Parathyroid adenoma (tissue), 2 donors: Measurements from ENCODE around the gene SMARCA2.

Experiments
- H2AFZ ChIP-seq: fragments of 300-600 bp; sonication (generic); one replicate; pipeline ENCODE4 v1.7.0; 2017; ENCODE audit warnings: antibody characterized with exemption, mild to moderate bottlenecking
- H3K27ac ChIP-seq: fragments of 300-600 bp; sonication (generic); one replicate; pipeline ENCODE4 v1.7.0; 2017
- H3K27me3 ChIP-seq: fragments of 300-600 bp; sonication (generic); one replicate; pipeline ENCODE4 v1.7.0; 2017; ENCODE audit warnings: low read length; ENCODE audit not compliant: control insufficient read depth, insufficient read depth
- H3K36me3 ChIP-seq: fragments of 300-600 bp; sonication (generic); one replicate; pipeline ENCODE4 v1.7.0; 2017; ENCODE audit warnings: low read length; ENCODE audit not compliant: control insufficient read depth, insufficient read depth
- H3K4me1 ChIP-seq: fragments of 300-600 bp; sonication (generic); one replicate; pipeline ENCODE4 v1.7.0; 2017; ENCODE audit warnings: control low read depth
- H3K4me2 ChIP-seq: fragments of 300-600 bp; sonication (generic); one replicate; pipeline ENCODE4 v1.7.0; 2017; ENCODE audit warnings: low read length
- H3K4me3 ChIP-seq: fragments of 300-600 bp; sonication (generic); one replicate; pipeline ENCODE4 v1.7.0; 2017; ENCODE audit warnings: low read depth, low read length
- H3K79me2 ChIP-seq: fragments of 300-600 bp; sonication (generic); one replicate; pipeline ENCODE4 v1.7.0; 2017; ENCODE audit warnings: control low read depth
- H3K9ac ChIP-seq: fragments of 300-600 bp; sonication (generic); one replicate; pipeline ENCODE4 v1.7.0; 2017; ENCODE audit warnings: mild to moderate bottlenecking
- H3K9me3 ChIP-seq: fragments of 300-600 bp; sonication (generic); one replicate; pipeline ENCODE4 v1.7.0; 2017; ENCODE audit warnings: low read length; ENCODE audit not compliant: control insufficient read depth
- CTCF ChIP-seq: fragments of 300-600 bp; sonication (generic); IDR thresholded peaks from one replicate; pipeline ENCODE4 v1.7.0; 2017; ENCODE audit warnings: antibody characterized with exemption, mild to moderate bottlenecking
- donor health status: primary hyperparathyroidism.

The SMARCA2 gene

GRCh38 chr9:2231101-2231500 lies 216.0 kb downstream of the SMARCA2 start:
- Histone ChIP-seq H3K4me2 (no peak overlapping the region), H3K4me1 (no peaks in the 10 kb centered on the region), H3K9ac (no peak overlapping the region), H3K9me3 (no peaks in the 10 kb centered on the region), H3K27me3 (no peaks in the 10 kb centered on the region), H3K4me3 (no peak overlapping the region), H3K27ac (no peak overlapping the region), H3K36me3 (no peaks in the 10 kb centered on the region), H2AFZ (no peak overlapping the region), H3K79me2 (no peaks in the 10 kb centered on the region)
- no peak for TF ChIP-seq CTCF

GRCh38 chr9:2231829-2232228 lies 216.7 kb downstream of the SMARCA2 start:
- Histone ChIP-seq H2AFZ (no peak overlapping the region), H3K4me3 (no peak overlapping the region), H3K79me2 (no peaks in the 10 kb centered on the region), H3K27me3 (no peaks in the 10 kb centered on the region), H3K36me3 (no peaks in the 10 kb centered on the region), H3K4me2 (no peak overlapping the region), H3K27ac (no peak overlapping the region), H3K9ac (no peak overlapping the region), H3K4me1 (no peaks in the 10 kb centered on the region), H3K9me3 (no peaks in the 10 kb centered on the region)
- no peak for TF ChIP-seq CTCF

GRCh38 chr9:2233274-2233673 lies 218.1 kb downstream of the SMARCA2 start:
- TF ChIP-seq CTCF = no peak
- H3K9me3 ChIP-seq = no peaks in the 10 kb centered on the region
- H2AFZ ChIP-seq = no peak overlapping the region
- no peaks in the 10 kb centered on the region for H3K79me2 ChIP-seq
- H3K27me3 ChIP-seq = no peaks in the 10 kb centered on the region
- H3K4me2 ChIP-seq = no peak overlapping the region
- H3K36me3 ChIP-seq = no peaks in the 10 kb centered on the region
- no peak overlapping the region for H3K27ac ChIP-seq
- no peak overlapping the region for H3K9ac ChIP-seq
- H3K4me1 ChIP-seq = no peaks in the 10 kb centered on the region
- no peak overlapping the region for H3K4me3 ChIP-seq

GRCh38 chr9:2234371-2234893 lies 219.3 kb downstream of the SMARCA2 start:
- Histone ChIP-seq H3K9me3 (no peaks in the 10 kb centered on the region), H2AFZ (peak overlapping the region; percentile 38), H3K4me3 (no peak overlapping the region), H3K4me1 (no peaks in the 10 kb centered on the region), H3K79me2 (no peaks in the 10 kb centered on the region), H3K36me3 (no peaks in the 10 kb centered on the region), H3K4me2 (no peak overlapping the region), H3K27ac (no peak overlapping the region), H3K9ac (no peak overlapping the region), H3K27me3 (no peaks in the 10 kb centered on the region)
- no peak for TF ChIP-seq CTCF

- H3K79me2 ChIP-seq = no peaks in the 10 kb centered on the region
- no peaks in the 10 kb centered on the region for H3K36me3 ChIP-seq
- TF ChIP-seq CTCF = no peak
- H3K4me1 ChIP-seq = no peaks in the 10 kb centered on the region
- no peak overlapping the region for H3K4me2 ChIP-seq
- no peak overlapping the region for H3K4me3 ChIP-seq
- no peak overlapping the region for H3K27ac ChIP-seq
- H3K9ac ChIP-seq = no peak overlapping the region
- H2AFZ ChIP-seq = peak overlapping the region; percentile 38
- H3K9me3 ChIP-seq = no peaks in the 10 kb centered on the region
- H3K27me3 ChIP-seq = no peaks in the 10 kb centered on the region
Measured at GRCh38 chr9:2235623-2236022, 220.5 kb downstream of the SMARCA2 start.
